Measurements from ENCODE around the gene MTA3.
"Not testable (repeated sequence)": the region's sequence is repeated elsewhere in the genome, so short reads cannot be mapped to it uniquely, and the experiment has no call there.

The MTA3 gene

GRCh38 chr2:42568401-42569115, at the start of gene MTA3:
TSS of gene MTA3 (plus strand) at chr2:42568632. CDS start at chr2:42568746, 114 bp downstream.
- DNase-seq: peak; percentile 32

- no peak for DNase-seq
These were observed 48.8 kb upstream of the MTA3 start for GRCh38 chr2:42519624-42520023.

- DNase-seq: no peak
These were observed 46.4 kb upstream of the MTA3 start for GRCh38 chr2:42522035-42522434.

GRCh38 chr2:42523341-42523740, 45.1 kb upstream of the MTA3 start:
- no peak for DNase-seq

DNA sequence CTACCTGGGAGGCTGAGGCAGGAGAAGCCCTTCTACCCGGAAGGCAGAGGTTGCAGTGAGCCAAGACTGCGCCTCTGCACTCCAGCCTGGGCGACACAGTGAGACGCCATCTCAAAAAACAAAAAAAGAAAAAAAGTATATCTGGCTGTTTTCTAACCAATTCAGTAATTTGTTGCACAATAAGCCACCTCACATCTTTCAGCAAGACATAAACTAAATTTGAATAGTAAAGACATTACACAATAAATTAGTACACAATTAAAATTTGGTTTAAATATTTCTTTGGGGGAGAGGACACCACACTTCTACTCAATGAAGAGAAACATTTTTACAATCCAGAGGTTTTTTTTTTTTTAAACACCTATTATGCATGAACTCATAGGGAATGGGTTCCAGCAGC, 36.0 kb upstream of the MTA3 start:
- no peak for DNase-seq

DNA sequence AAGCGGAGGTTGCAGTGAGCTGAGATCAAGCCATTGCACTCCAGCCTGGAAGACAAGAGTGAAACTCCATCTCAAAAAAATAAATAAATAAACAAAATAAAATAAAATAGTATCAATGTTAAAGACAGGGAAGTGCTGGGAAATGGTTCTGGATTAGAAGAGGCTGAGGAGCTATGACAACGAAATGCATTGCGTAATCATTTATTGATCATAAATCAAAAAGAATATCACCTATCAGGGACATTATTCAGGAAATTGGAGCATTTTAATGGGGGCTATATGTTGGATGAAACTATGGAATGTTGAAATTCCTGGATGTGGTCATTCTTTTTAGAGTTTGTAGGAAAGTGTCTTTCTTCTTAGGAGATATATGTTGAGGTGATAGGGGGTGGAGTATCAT, 30.9 kb upstream of the MTA3 start:
- DNase-seq: no peak

DNA sequence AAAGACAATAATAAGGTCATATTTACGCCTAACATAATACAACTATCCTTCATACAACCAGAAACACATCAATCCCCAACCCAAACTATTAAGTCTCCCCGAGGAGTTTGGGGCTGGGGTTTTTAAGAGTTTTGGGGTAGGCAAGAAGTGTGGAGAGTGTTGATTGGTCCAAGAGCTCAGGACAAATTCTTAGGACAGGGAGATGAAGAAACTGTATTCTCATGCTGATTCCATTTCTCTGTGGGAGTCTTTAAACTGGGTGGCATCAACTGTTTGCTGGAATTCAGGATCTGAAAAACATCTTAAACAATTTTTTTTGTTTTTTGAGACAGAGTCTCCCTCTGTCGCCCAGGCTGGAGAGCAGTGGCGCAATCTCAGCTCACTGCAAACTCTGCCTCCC, 25.6 kb upstream of the MTA3 start:
- no peak for DNase-seq

DNA sequence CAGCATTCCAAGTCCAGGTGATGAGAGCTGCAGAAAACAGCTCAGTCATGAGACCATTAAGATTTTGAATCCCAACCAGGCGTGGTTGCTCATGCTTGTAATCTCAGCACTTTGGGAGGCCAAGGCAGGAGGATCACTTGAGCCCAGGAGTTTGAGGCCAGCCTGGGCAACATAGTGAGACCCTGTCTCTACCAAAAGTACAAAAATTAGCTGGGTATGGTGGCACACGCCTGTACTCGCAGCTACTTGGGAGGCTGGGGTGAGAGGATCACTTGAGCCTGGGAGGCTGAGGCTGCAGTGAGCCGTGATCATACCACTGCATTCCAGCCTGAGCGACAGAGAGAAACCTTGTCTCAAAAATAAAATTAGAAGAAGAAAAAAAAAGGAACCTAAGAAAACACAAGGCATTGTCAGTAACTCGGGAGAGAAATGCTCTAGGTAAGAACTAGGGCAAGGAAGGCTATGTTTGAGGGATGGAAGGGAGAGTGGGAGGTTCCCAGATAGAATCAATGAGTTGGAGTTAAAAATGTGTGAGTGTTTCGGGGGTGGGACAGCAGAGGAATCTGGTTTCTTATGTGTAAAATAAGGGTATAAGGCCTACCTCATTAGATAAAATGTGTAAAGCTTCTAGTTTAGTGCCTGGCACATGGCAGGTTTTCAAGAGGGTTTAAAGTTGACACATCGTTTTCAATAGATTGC, 23.3 kb upstream of the MTA3 start:
- no peak for DNase-seq

DNA sequence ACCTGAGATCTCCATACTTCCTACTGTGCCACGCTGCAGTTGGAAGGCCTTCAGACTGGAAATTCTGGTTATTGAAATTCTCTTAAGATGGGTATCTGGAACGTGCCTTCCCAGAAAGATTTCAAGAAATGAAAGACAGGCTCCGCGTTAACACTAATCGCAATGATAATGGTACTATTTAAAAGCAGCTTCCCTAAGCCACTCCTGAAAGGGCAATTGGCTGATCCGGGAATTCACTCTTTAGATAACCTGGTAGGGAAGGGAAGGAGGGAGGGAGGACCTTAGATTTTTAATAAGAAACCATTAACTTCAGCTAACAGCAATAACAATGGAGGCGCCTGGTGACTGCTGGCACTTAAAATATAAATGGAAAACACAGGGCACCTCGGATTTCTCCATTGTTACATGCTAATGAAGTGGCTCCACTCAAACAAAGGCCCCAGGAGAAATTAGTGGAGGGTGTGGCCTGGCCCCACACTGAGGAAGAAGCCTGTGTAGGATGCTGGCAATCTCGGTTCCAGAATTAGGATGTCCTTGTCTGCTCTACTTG, 22.5 kb upstream of the MTA3 start:
- peak; percentile 2 for DNase-seq

DNA sequence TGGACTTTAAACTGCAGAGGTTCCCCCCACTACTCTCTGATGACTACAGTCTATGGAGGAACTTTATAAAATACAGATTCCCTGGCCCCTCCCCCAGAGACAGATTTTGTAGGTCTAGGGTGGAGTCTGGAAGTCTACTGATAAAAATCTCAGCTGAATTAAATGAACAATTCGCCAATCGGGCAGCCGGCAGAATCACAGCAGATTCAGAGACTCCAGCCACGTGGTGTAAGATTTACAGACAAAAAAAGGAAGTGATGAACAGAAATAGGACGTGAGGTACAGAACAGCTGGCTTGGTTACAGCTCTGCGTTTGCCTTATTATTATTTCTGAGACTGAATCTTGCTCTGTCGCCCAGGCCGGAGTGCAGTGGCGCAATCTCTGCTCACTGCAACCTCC, 21.4 kb upstream of the MTA3 start:
- DNase-seq: no peak

DNA sequence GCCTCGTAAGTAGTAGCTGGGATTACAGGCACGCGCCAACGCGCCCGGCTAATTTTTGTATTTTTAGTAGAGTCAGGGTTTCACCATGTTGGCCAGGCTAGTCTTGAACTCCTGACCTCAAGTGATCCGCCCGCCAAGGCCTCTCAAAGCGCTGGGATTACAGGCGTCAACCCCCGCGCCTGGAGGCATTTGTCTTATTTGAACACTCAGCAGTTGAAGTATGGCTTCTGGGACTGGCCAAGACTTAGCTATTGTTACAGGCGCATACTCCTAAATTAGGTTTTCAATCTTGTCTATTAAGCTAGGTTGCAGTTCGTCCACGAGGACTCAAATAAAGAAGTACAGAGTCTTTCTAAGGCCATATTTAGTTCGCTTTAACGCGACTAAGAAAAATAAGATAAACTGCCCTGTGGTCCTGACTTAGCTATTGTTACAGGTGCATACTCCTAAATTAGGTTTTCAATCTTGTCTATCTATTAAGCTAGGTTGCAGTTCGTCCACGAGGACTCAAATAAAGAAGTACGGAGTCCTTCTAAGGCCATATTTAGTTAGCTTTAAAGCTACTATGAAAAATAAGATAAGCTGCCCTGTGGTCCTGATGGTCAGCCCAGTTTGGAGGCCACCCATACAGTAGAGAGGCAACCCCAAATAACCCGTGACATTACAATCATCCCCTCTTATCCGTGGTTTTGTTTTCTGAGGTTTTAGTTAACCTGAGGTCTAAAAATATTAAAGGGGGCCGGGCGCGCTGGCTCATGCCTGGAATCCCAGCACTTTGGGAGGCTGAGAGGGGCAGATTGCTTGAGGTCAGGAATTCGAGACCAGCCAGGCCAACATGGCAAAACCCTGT, 20.8 kb upstream of the MTA3 start:
- no peak for DNase-seq

DNA sequence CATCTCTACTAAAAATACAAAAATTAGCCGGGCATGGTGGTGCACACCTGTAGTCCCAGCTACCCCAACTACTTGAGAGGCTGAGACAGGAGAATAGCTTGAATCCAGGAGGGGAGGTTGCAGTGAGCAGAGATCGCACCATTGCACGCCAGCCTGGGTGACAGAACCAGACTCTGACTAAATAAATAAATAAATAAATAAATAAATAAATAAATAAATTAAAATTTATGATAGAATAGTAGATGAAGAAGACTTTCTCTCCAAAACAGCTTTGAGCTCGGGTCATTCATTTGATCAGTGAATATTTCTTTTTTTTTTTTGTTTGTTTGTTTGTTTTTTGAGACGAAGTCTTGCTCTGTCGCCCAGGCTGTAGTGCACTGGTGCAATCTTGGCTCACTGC, 17.6 kb upstream of the MTA3 start:
- no peak for DNase-seq

DNA sequence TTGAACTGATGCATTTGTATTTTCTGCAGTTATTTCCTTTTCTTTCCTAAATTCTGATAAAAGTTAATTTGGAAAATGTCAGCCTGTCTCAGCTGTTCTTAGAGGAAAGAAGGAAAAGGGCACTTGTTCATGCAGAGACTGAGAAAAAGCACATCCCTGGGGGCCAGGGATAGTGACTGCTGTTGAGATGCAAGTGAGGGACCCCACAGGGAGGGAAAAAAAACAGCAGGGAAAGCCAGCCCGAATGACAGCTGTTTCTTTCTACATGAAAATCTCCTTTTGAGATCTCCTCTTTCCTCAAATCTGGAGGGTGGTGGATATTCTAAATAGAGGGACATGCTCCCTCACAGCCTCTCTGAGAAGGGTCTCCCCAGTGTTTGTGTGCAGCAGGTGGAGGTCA, 14.0 kb upstream of the MTA3 start:
- no peak for DNase-seq

DNA sequence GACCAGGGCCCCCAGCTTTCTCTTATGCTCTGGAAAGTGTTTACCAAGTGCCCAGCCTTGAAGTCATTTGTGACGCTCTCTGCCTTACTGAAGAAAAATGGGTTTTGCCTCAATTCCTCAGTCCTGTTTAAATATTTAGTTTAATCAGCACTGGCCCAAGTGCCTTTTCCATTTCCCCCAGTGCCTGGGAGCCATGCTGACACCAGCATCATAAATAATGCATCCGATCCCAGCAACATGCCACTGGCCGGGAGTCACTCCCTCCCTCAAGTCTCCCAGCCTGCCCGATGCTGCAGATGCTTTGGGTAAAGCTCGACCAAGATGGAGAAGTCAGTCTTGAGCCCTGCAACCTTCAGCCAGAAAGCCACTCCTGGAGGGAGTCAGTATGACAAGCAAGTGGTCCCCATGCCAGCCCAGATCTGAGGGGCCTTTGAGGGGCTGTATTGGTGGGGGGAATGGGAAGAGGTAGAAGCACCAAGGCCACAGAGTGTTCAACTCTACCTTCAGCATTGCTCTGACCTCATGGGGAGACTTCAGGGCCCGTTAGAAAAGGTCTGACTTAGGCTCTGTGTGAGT, 12.0 kb upstream of the MTA3 start:
- DNase-seq: no peak

DNA sequence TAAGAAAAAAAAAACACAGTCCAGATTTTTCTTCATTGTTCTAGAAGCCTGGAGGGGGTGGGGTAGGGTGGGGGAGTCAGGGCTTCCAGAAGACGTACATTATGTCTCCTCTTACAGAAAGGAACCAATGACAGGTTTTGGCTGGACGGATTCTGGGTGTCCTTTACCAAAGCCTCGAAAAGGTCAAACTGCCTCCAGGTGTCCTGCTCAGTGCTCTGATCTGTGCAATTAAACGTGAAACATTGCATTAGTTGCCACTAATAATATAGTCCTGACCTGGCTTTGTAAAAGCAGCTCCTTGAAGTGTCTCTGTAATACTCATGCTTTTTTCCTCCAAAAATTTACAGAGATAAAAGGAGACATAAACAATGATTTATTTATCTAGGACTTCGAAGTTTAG, 11.1 kb upstream of the MTA3 start:
- DNase-seq: no peak

GRCh38 chr2:42558827-42559226, 9.6 kb upstream of the MTA3 start:
- DNase-seq: no peak

GRCh38 chr2:42560133-42560532, 8.3 kb upstream of the MTA3 start:
- not testable (repeated sequence) for DNase-seq

- no peak for DNase-seq
These were observed 7.5 kb upstream of the MTA3 start for GRCh38 chr2:42560899-42561298.

DNA sequence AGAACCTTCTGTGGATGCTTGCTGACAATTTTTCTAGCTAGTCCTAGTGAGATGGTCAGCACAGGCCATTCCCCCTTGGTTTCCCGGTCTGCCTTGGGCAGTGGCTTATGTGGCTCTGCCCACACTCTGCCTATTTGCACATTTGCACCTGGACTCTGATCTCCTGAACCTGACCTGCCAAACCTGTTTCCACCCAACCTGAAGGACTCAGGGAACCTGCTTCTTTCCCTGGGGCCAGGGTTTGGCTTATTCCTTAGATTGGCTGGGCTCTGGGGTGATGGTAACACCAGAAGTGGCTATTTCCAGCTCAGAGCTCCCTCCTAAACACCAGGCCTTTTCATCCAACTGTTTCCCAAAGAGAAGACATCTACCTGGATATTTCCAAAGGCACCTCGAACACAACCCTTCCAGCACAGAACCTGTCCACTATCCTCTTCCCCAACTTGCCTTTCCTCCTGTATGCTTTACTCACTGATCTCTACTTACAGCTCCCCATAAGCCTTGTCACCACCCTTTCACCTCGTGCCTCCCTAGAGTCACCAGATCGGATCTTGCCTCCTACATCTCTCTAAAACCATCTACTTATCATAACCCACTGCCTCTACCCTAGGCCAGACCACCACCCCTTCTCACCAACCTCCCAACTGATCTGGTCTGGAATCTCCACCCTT, 5.8 kb upstream of the MTA3 start:
- no peak for DNase-seq

- DNase-seq: no peak
These were observed 2.4 kb upstream of the MTA3 start for GRCh38 chr2:42566025-42566424.

- no peak for DNase-seq
These were observed 1.6 kb upstream of the MTA3 start for GRCh38 chr2:42566837-42567321.

DNA sequence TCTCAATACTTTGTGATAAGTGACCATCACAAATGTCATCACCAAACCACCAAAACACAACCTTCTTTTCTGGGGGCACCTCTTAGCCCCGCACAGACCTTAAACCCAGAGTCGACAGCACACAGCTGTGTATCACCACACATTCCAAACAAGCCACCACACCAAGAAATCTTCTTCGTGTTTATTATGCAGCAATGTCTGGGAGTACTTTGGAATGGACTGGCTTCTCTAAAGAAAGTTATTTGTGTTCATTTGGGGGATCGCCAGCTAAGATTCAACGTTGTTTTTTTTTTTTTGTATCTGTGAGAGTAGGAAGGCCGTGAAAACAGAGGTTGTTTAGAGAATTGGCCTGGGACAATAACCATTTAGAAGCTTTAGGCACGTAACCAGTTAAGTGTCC, 1.1 kb upstream of the MTA3 start:
- no peak for DNase-seq

Data from NCI-H187 treated with DMSO at 0.1 percent for 48 hours (cell line).